Measurements from ENCODE around the gene THG1L. TPM values are rescaled to one million over a fixed set of nuclear protein-coding genes. Genes with fewer than 3 reads are reported as not detected.
"Not testable (repeated sequence)": the region's sequence is repeated elsewhere in the genome, so short reads cannot be mapped to it uniquely, and the experiment has no call there.

THG1L gene
- polyA plus RNA-seq = 10 to 100 TPM in 1 of 2 donors, 1 to 10 TPM in 1; 7.9 to 13.0 TPM

DNA sequence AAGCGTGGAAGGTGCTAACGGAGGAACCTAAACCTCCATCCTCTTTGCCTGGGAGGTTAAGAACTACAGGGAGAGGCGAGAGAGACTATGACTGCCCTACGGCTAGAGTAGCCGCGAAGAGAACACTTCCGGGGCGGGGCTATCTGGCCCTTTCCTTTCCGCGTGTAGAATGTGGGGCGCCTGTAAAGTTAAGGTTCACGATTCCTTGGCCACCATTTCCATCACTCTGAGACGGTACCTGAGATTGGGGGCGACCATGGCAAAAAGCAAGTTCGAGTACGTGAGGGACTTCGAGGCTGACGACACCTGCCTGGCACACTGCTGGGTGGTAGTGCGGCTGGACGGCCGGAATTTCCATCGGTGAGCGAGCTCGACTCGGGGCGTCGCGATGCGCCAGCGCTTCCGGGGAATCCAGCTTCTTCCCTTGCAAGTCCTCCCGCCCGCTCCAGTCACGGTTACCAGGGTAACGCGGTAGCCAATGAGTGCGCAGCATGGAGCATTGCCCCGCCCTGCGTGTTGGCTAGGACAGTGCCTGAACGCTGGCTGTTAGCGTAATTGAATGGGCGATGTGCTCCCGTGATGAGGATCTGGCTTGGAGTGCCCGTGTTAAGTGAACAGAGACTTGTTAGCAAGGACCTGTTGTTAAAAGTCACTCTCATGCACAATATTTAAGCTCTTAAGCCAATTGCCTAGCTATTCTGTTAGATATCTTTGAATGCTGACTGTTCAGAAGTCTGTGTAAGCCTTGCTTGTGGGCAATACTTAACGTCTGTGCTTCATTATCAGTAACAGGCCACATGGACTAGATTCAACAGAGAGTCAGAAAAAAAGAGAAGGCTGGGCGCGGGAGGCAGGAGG is at the start of gene THG1L:
Gene THG1L, plus strand, starts transcription at position 149 of the 858 bp plus-strand sequence. Its CDS starts 21 bp downstream, at position 170.
- no peaks in the 10 kb centered on the region for H3K4me1 ChIP-seq (ENCODE audit: control insufficient read depth in 2 of 2, insufficient read depth in 2 of 2, low read length in 1 of 2)
- H3K9me3 ChIP-seq (ENCODE audit: control insufficient read depth in 2 of 2, insufficient read depth in 1 of 2, low read depth in 1 of 2, low read length in 1 of 2) = no peaks in the 10 kb centered on the region
- H3K4me3 ChIP-seq (ENCODE audit: low read depth in 1 of 2, low read length in 2 of 2) = peak within 1 kb of the TSS; percentile 79 to 87
- H3K36me3 ChIP-seq (ENCODE audit: control insufficient read depth in 2 of 2, insufficient read depth in 2 of 2, low read length in 1 of 2) = peaks cover 0 to 5% of the 10 kb centered on the region in 2 donors
- peak within 1 kb of the TSS; percentile 97 to 99 for H3K27ac ChIP-seq (ENCODE audit: low read depth in 2 of 2, low read length in 1 of 2)
- WGBS, 2 donors = 2% methylated on average over 47 of the region's 47 CpGs
- H3K27me3 ChIP-seq (ENCODE audit: control insufficient read depth in 1 of 2, insufficient read depth in 2 of 2, low read length in 2 of 2) = no peaks in the 10 kb centered on the region

DNA sequence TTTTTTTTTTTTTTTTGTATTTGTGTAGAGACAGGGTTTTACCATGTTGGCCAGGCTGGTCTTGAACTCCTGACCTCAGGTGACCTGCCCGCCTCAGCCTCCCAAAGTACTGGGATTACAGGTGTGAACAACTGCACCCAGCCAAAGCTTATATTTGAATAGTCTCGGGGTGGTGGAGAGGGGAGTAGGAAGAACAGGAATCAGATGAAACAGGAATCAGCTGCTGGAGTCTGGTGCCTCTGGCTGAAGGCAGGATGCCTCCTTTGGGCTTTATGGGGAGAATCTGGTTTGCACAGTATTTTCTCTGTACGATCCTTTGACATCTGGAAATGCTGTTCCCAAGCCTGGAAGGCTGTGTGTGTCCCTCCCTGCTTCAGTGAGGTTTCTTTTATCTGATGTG is 49.0 kb upstream of the THG1L start:
- H3K27ac ChIP-seq (ENCODE audit: low read depth in 2 of 2, low read length in 1 of 2) = no peak overlapping the region

DNA sequence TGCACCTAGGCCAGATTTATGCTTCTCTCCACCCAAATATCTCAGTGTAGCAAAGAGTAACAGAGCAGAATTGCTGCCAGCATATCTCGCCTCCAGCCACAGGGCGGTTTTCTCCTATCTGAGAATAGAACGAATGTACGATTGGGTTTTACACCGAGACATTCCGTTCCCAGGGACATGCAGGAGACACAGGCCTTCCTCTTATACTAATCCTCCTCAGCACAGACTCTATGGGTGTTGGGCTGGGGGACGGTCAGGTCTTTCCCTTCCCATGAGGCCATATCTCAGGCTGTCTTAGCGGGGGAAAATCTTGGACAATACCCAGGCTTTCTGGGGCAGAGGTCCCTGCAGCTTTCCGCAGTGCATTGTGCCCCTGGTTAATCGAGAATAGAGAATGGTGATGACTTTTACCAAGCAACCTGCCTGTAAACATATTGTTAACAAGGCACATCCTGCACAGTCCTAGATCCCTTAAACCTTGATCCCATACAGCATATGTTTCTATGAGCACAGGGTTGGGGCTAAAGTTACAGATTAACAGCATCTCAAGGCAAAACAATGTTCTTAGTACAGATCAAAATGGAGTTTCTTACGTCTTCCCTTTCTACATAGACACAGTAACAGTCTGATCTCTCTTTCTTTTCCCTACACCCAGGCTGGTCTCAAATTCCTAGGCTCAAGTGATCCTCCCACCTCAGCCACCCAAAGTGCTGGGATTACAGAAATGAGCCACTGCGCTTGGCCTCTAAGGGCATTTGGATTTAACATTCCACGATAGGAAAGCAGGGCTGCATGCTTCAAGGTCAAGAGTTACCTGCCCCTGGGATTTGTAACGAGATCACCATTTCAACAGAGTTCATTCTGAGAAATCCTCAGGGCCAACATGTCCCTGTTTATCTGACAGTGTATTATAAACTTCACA is 44.7 kb upstream of the THG1L start:
- H3K9me3 ChIP-seq (ENCODE audit: control insufficient read depth in 2 of 2, insufficient read depth in 1 of 2, low read depth in 1 of 2, low read length in 1 of 2); H3K36me3 ChIP-seq (ENCODE audit: control insufficient read depth in 2 of 2, insufficient read depth in 2 of 2, low read length in 1 of 2); H3K4me1 ChIP-seq (ENCODE audit: control insufficient read depth in 2 of 2, insufficient read depth in 2 of 2, low read length in 1 of 2); H3K4me3 ChIP-seq (ENCODE audit: low read depth in 1 of 2, low read length in 2 of 2); H3K27me3 ChIP-seq (ENCODE audit: control insufficient read depth in 1 of 2, insufficient read depth in 2 of 2, low read length in 2 of 2); H3K27ac ChIP-seq (ENCODE audit: low read depth in 2 of 2, low read length in 1 of 2): not testable (repeated sequence)
- 86% methylated on average over 14 of the region's 14 CpGs for WGBS, 2 donors

More for the DNA sequence above, 49.0 kb upstream of the THG1L start:
- Histone ChIP-seq H3K4me1 (ENCODE audit: control insufficient read depth in 2 of 2, insufficient read depth in 2 of 2, low read length in 1 of 2) (no peaks in the 10 kb centered on the region), H3K9me3 (ENCODE audit: control insufficient read depth in 2 of 2, insufficient read depth in 1 of 2, low read depth in 1 of 2, low read length in 1 of 2) (no peaks in the 10 kb centered on the region), H3K27me3 (ENCODE audit: control insufficient read depth in 1 of 2, insufficient read depth in 2 of 2, low read length in 2 of 2) (no peaks in the 10 kb centered on the region), H3K4me3 (ENCODE audit: low read depth in 1 of 2, low read length in 2 of 2) (no peak overlapping the region), H3K36me3 (ENCODE audit: control insufficient read depth in 2 of 2, insufficient read depth in 2 of 2, low read length in 1 of 2) (no peaks in the 10 kb centered on the region)
- 58 to 72% methylated on average over 3 of the region's 3 CpGs for WGBS, 2 donors

DNA sequence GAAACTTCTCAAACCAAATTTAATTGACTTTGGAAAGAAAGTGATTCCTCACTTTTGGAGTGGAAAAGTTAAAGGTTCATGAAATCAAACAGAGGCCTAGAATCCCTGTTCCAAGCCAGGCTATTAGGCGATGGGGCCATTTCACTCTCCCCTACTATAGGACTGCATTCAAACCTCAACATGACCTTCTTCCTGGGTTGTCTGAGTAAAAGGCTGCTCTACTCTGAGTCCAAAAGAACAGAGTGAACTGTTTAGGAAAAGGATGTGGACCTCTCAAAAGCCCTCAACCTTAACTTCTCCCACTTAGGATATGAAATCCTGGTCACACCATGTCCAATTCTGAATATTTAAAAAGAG is 44.0 kb upstream of the THG1L start:
- peaks cover 0 to 3% of the 10 kb centered on the region in 2 donors for H3K9me3 ChIP-seq (ENCODE audit: control insufficient read depth in 2 of 2, insufficient read depth in 1 of 2, low read depth in 1 of 2, low read length in 1 of 2)
- WGBS, 2 donors = 91 to 96% methylated on average over 1 of the region's 1 CpG
- no peak overlapping the region for H3K27ac ChIP-seq (ENCODE audit: low read depth in 2 of 2, low read length in 1 of 2)
- H3K4me3 ChIP-seq (ENCODE audit: low read depth in 1 of 2, low read length in 2 of 2) = no peak overlapping the region
- peaks cover 0 to 3% of the 10 kb centered on the region in 2 donors for H3K4me1 ChIP-seq (ENCODE audit: control insufficient read depth in 2 of 2, insufficient read depth in 2 of 2, low read length in 1 of 2)
- no peaks in the 10 kb centered on the region for H3K27me3 ChIP-seq (ENCODE audit: control insufficient read depth in 1 of 2, insufficient read depth in 2 of 2, low read length in 2 of 2)
- no peaks in the 10 kb centered on the region for H3K36me3 ChIP-seq (ENCODE audit: control insufficient read depth in 2 of 2, insufficient read depth in 2 of 2, low read length in 1 of 2)

DNA sequence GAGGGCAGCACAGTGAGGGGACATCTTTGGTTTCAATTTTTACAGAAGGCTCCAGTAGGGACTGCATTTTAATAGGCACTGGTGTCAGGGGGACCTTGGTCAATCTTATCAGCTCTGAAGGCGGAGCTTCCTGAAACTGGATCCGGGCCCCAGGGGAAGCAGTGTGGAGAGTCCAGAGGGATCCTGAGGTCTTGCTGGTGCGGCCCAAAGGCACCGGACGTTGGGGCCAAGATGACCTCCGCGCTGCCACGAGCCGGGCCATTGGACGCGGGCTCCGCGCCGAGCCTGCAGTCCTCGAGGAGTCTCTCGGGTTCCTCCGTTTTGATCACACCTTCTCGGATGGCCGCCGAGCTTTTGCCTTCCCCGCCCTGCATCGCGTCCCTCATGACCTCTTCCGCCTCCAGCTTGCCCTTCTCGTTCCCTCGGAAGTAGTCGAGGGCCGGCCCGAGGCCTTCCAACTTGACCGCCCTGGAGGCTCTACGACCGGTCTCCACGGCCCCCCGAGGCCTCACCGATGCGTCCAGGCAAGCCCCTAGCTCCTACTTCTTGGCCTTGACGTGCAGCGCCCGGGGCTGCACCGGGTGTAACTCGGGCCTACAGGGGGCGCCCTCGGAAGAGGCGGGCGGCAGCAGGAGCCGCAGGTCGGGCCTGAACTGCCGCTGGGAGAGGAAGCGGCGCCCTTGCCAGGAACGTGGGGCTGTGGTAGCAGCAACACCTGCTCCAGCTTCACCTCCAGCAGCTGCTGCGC is 41.1 kb upstream of the THG1L start:
- H3K36me3 ChIP-seq (ENCODE audit: control insufficient read depth in 2 of 2, insufficient read depth in 2 of 2, low read length in 1 of 2) = no peaks in the 10 kb centered on the region
- H3K27ac ChIP-seq (ENCODE audit: low read depth in 2 of 2, low read length in 1 of 2) = no peak overlapping the region
- H3K4me1 ChIP-seq (ENCODE audit: control insufficient read depth in 2 of 2, insufficient read depth in 2 of 2, low read length in 1 of 2) = peaks cover 0 to 3% of the 10 kb centered on the region in 2 donors
- 68 to 70% methylated on average over 51 to 52 of the region's 52 CpGs for WGBS, 2 donors
- H3K9me3 ChIP-seq (ENCODE audit: control insufficient read depth in 2 of 2, insufficient read depth in 1 of 2, low read depth in 1 of 2, low read length in 1 of 2) = peaks cover 0 to 3% of the 10 kb centered on the region in 2 donors
- no peaks in the 10 kb centered on the region for H3K27me3 ChIP-seq (ENCODE audit: control insufficient read depth in 1 of 2, insufficient read depth in 2 of 2, low read length in 2 of 2)
- H3K4me3 ChIP-seq (ENCODE audit: low read depth in 1 of 2, low read length in 2 of 2) = no peak overlapping the region

DNA sequence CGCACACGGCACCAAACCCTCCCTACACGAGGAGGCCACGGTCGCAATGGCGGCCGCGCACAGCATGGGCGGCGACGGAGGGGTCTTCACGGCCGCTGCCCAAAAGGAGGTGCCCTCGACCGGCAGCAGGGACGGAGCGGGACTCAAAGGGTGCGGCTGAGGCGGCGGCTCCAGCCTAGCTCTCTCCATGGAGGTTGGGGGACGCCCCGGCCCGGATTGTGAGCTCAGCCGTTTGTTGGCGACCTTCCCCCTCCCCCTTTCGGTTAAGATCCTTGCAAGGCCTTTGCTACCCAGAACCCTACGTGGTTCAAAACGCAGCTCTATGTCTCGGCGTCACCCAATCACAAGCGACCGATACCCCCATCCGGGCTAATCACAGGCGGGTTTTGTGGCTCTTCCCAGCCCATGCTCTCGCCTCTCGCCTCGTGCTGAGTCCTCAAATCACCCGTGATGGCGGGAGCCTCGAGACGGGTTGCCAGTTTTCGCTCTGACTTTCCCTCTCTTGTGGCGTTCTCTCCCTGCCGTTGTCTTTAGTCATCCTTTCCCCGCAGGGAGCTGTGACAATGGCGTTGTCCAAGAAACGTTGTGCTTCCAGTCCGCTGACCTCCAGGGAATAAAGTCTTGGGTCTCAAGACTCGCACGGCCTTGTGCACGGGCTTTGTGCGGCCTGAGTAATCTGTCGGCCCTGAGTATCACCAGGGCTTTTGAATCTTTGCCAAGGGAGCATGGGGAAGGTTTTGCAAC is 40.4 kb upstream of the THG1L start:
- Histone ChIP-seq H3K4me1 (ENCODE audit: control insufficient read depth in 2 of 2, insufficient read depth in 2 of 2, low read length in 1 of 2) (peaks cover 0 to 3% of the 10 kb centered on the region in 2 donors), H3K27ac (ENCODE audit: low read depth in 2 of 2, low read length in 1 of 2) (no peak overlapping the region), H3K27me3 (ENCODE audit: control insufficient read depth in 1 of 2, insufficient read depth in 2 of 2, low read length in 2 of 2) (no peaks in the 10 kb centered on the region), H3K9me3 (ENCODE audit: control insufficient read depth in 2 of 2, insufficient read depth in 1 of 2, low read depth in 1 of 2, low read length in 1 of 2) (peaks cover 0 to 3% of the 10 kb centered on the region in 2 donors), H3K36me3 (ENCODE audit: control insufficient read depth in 2 of 2, insufficient read depth in 2 of 2, low read length in 1 of 2) (no peaks in the 10 kb centered on the region), H3K4me3 (ENCODE audit: low read depth in 1 of 2, low read length in 2 of 2) (no peak overlapping the region)
- 72 to 77% methylated on average over 53 of the region's 53 CpGs for WGBS, 2 donors

DNA sequence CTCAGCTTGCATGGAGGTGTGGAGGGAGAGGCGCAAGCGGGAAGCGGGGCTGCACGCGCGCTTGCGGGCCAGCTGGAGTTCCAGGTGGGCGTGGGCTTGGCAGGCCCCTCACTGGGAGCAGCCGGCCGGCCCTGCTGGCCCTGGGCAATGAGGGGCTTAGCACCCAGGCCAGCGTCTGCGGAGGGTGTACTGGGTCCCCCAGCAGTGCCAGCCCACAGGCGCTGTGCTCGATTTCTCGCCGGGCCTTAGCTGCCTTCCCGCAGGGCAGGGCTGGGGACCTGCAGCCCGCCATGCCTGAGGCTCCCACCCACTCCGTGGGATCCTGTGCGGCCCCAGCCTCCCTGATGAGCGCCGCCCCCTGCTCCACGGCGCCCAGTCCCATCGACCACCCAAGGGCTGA is 37.4 kb upstream of the THG1L start:
- not testable (repeated sequence) for H3K27me3 ChIP-seq (ENCODE audit: control insufficient read depth in 1 of 2, insufficient read depth in 2 of 2, low read length in 2 of 2); H3K4me3 ChIP-seq (ENCODE audit: low read depth in 1 of 2, low read length in 2 of 2); H3K4me1 ChIP-seq (ENCODE audit: control insufficient read depth in 2 of 2, insufficient read depth in 2 of 2, low read length in 1 of 2); H3K9me3 ChIP-seq (ENCODE audit: control insufficient read depth in 2 of 2, insufficient read depth in 1 of 2, low read depth in 1 of 2, low read length in 1 of 2); H3K27ac ChIP-seq (ENCODE audit: low read depth in 2 of 2, low read length in 1 of 2); H3K36me3 ChIP-seq (ENCODE audit: control insufficient read depth in 2 of 2, insufficient read depth in 2 of 2, low read length in 1 of 2)
- 85 to 94% methylated on average over 24 to 25 of the region's 25 CpGs for WGBS, 2 donors

DNA sequence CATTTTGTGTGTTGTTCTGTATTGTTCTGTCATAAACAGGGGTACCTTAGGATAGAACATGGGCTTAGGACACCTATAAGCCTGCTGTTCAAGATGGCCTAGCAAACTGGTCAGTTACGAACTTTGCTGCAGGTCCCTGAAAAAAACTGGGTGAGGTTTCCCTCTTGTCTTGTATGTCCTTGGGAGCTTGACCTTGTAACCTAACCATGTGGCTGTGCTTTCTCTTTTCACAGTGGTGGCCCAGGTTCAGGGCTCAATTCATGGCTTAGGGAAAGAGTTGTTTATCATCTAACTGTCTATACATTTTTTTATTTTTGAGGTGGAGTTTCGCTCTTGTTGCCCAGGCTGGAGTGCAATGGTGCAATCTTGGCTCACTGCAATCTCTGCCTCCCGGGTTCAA is 35.1 kb upstream of the THG1L start:
- H3K4me3 ChIP-seq (ENCODE audit: low read depth in 1 of 2, low read length in 2 of 2); H3K9me3 ChIP-seq (ENCODE audit: control insufficient read depth in 2 of 2, insufficient read depth in 1 of 2, low read depth in 1 of 2, low read length in 1 of 2); H3K27me3 ChIP-seq (ENCODE audit: control insufficient read depth in 1 of 2, insufficient read depth in 2 of 2, low read length in 2 of 2); H3K36me3 ChIP-seq (ENCODE audit: control insufficient read depth in 2 of 2, insufficient read depth in 2 of 2, low read length in 1 of 2); H3K27ac ChIP-seq (ENCODE audit: low read depth in 2 of 2, low read length in 1 of 2); H3K4me1 ChIP-seq (ENCODE audit: control insufficient read depth in 2 of 2, insufficient read depth in 2 of 2, low read length in 1 of 2): not testable (repeated sequence)
- 91 to 92% methylated on average over 3 of the region's 3 CpGs for WGBS, 2 donors

DNA sequence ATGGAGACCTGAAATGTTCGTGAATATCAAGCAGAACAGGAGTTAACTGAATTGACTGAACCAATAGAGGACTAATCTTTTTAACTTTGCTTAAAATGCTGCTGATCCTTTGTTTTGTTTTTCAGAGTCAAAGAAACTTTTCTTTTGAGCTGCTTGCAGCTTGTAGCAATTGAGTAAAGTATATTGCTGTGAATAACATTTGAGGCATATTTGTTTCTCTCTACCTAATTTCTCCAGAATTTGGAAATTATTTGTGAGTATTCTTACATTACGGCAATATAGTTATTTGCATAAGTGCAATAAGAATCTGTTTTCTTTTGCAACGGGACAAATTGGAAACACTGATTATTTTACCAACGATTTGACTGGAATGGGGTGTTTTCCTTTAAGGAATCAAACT is 32.5 kb upstream of the THG1L start:
- 68 to 83% methylated on average over 4 of the region's 4 CpGs for WGBS, 2 donors
- H3K4me1 ChIP-seq (ENCODE audit: control insufficient read depth in 2 of 2, insufficient read depth in 2 of 2, low read length in 1 of 2); H3K27ac ChIP-seq (ENCODE audit: low read depth in 2 of 2, low read length in 1 of 2); H3K4me3 ChIP-seq (ENCODE audit: low read depth in 1 of 2, low read length in 2 of 2); H3K36me3 ChIP-seq (ENCODE audit: control insufficient read depth in 2 of 2, insufficient read depth in 2 of 2, low read length in 1 of 2); H3K27me3 ChIP-seq (ENCODE audit: control insufficient read depth in 1 of 2, insufficient read depth in 2 of 2, low read length in 2 of 2); H3K9me3 ChIP-seq (ENCODE audit: control insufficient read depth in 2 of 2, insufficient read depth in 1 of 2, low read depth in 1 of 2, low read length in 1 of 2): not testable (repeated sequence)
